LNCaP clone FGC (cell line): ENCODE results near the gene RELL1.

Source experiments
- DNase-seq: peaks from one replicate; pipeline ENCODE4 v3.0.0-alpha.2; 2011; ENCODE audit warnings: low read depth
- H3K4me3 ChIP-seq: 2 replicates; pipeline ENCODE4 v1.5.1; 2011; ENCODE audit warnings: mild to moderate bottlenecking, low read depth, low read length, control low read depth
- TF ChIP-seq, protein P1 (sequence below): IDR thresholded peaks from 2 replicates; pipeline ENCODE4 v1.5.1; 2012; ENCODE audit warnings: mild to moderate bottlenecking; ENCODE audit not compliant: control insufficient read depth, insufficient read depth; ENCODE audit errors: extremely low read depth

Gene RELL1

DNA sequence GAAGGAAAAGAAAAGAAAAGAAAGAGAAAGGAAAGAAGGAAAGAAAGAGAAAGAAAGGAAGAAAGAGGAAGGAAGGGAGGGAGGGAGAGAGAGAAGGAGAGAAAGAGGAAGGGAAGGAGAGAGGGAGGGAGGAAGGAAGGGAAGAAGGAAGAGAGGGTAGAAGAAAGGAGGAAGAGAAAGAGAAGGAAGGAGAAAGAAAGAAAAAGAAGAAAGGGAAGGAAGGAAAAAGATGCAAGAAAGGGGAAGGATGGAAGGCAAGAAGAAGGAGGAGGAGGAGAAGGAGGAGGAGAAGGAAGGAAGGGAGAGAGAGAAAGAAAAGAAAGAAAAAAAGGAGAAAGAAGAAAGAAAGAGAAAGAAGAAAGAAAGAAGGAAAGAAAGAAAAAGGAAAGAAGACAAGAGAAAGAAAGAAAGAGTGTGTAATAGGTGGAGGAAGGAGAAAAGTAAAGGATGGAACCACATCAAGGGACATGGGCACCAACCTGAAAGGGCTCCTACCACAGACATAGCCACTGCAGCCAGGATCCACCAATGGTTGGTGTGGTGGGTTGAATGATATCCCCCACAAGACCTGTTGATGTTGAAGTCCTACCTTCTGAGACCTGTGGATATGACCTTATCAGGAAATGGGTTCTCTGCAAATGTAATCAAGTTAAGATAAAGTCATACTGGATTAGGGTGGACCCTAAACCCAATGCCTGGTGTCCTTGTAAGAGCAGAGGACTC lies 80.2 kb downstream of the RELL1 start:
- H3K4me3 ChIP-seq, result no peak overlapping the region
- DNase-seq, result no peak
- TF ChIP-seq, protein P1, sequence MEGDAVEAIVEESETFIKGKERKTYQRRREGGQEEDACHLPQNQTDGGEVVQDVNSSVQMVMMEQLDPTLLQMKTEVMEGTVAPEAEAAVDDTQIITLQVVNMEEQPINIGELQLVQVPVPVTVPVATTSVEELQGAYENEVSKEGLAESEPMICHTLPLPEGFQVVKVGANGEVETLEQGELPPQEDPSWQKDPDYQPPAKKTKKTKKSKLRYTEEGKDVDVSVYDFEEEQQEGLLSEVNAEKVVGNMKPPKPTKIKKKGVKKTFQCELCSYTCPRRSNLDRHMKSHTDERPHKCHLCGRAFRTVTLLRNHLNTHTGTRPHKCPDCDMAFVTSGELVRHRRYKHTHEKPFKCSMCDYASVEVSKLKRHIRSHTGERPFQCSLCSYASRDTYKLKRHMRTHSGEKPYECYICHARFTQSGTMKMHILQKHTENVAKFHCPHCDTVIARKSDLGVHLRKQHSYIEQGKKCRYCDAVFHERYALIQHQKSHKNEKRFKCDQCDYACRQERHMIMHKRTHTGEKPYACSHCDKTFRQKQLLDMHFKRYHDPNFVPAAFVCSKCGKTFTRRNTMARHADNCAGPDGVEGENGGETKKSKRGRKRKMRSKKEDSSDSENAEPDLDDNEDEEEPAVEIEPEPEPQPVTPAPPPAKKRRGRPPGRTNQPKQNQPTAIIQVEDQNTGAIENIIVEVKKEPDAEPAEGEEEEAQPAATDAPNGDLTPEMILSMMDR, result no peak

DNA sequence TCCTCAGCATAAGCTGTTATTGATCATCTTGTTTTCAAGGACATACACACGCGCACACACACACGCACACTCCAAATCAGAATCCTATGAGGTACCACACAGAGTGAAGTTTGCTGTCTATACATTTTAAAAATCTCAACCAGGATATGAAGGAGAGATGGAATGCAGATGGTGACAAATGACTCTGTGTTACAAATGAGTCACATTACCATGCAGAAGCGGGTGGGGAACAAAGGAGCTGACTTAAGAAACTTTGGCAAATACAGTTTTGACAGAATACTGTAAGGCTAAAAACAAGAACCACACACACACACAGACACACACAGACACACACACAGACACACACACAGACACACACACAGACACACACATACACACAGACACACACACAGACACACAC lies 81.7 kb downstream of the RELL1 start:
- TF ChIP-seq, protein P1, result no peak

DNA sequence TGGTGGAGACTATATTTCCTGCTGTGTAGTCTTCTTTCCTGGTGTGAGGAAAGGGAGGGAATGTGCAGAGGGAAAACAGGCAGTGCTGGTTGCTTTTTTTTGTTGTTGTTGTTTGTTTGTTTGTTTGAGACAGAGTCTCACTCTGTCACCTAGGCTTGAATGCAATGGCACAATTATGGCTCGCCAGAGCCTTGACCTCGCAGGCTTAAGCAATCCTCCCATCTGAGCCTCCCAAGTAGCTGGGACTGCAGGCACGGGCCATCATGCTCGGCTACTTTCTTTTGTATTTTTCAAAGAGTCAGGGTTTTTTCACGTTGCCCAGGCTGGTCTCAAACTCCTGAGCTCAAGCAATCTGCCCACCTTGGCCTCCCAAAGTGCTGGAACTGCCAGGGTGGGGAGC lies 82.5 kb downstream of the RELL1 start:
- H3K4me3 ChIP-seq, result no peak overlapping the region
- no peak for DNase-seq
- TF ChIP-seq, protein P1, result no peak

More for the DNA sequence above, 81.7 kb downstream of the RELL1 start:
- DNase-seq, result no peak
- no peak overlapping the region for H3K4me3 ChIP-seq

DNA sequence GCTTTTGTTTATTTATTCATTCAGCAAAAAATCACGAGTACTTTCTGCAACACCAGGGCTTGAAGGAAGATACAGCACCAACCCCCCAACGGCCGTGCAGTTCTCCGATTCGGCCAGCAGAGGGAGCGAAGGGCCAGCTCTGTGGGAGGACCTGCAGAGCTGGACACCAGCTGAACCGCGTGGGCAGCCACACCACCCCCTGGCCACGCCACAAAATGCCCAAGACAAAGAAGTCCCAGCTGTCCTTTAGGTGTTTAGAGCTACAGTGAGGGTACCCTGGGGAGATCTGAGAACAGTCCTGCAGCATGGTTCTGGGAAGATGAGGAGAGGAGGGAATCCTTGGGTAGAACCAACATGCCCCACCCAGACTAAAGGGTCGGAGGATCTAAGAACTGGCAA lies 83.1 kb downstream of the RELL1 start:
- TF ChIP-seq, protein P1, result peak; percentile 95
- no peak overlapping the region for H3K4me3 ChIP-seq
- peak; percentile 23 for DNase-seq

DNA sequence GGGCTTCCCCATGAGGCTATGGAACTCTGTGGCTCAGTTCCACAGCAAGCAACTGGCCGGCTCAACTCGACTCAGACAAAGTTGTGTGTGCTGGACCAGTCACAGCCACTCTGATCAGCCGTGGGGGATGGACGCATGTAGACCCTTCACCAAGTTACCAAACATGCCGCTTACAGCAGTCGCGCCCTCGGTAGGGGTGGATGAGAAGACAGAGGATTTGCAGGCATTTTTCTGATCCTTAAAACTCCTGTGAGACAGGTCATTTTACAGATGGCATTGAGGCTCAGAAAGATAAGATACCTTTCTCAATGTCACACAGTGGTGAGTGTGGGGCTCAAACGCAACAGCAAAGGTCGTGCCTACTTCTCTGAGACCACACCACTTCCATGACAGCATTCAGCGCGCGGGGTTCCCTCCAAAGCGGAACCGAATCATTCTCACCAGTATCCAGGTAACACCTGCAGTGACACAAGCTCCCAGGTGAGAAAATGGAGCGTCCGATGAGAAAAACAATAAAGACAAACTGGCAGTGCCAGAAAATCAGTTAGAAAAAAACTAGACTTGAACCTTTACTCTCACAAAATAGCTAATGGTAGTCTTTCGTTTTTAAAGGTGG lies 83.6 kb downstream of the RELL1 start:
- H3K4me3 ChIP-seq, result no peak overlapping the region
- TF ChIP-seq, protein P1, result no peak
- DNase-seq, result no peak

DNA sequence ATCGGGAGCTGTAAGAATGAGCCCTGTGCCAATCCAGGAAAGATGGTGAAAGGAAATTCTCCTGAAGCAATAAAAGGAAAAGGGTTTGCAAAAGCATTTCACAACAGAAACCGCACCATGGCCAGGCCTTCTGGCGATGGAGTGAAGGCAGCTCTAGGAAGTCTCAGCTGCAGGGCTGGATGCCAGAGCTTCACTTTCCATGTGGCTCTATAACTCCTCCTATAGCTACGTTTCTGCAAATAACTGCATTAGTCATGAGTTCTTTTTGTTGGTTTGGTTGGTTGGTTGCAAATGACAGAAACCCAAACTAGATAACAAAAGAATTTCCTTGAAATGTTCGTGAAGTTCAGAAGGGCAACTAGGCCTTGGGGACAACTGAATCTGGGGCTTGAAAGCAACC lies 84.6 kb downstream of the RELL1 start:
- TF ChIP-seq, protein P1, result no peak
- DNase-seq, result no peak
- no peak overlapping the region for H3K4me3 ChIP-seq

GRCh38 chr4:37599092-37599790 lies 86.9 kb downstream of the RELL1 start:
- no peak overlapping the region for H3K4me3 ChIP-seq
- no peak for DNase-seq
- TF ChIP-seq, protein P1, result no peak
